Lower lobe of right lung (tissue), 2 donors: ENCODE results near the gene FCAR. TPM values are rescaled to one million over a fixed set of nuclear protein-coding genes. Genes with fewer than 3 reads are reported as not detected.
"Not testable (repeated sequence)": the region's sequence is repeated elsewhere in the genome, so short reads cannot be mapped to it uniquely, and the experiment has no call there.

ENCODE experiments used
- ATAC-seq, 2 donors: fragments of 200-7000 bp; cut with Tn5 transposase; one replicate each; pipeline ENCODE4 v1.9.1; 2020 to 2022; ENCODE audit warnings: mild to moderate bottlenecking in 2 of 2, moderate library complexity in 2 of 2
- DNase-seq: peaks from one replicate; pipeline ENCODE4 v3.0.0-alpha.2; 2020
- H3K27ac ChIP-seq: fragments of 200-600 bp; one replicate; pipeline ENCODE4 v1.8.0; 2022
- H3K27me3 ChIP-seq: fragments of 200-600 bp; one replicate; pipeline ENCODE4 v1.8.0; 2022; ENCODE audit warnings: low read depth
- H3K36me3 ChIP-seq: fragments of 200-600 bp; one replicate; pipeline ENCODE4 v1.8.0; 2022; ENCODE audit warnings: mild to moderate bottlenecking
- H3K4me1 ChIP-seq: fragments of 200-600 bp; one replicate; pipeline ENCODE4 v1.8.0; 2022
- H3K4me3 ChIP-seq: fragments of 200-600 bp; one replicate; pipeline ENCODE4 v1.8.0; 2022; ENCODE audit warnings: mild to moderate bottlenecking
- H3K9me3 ChIP-seq: fragments of 200-600 bp; one replicate; pipeline ENCODE4 v1.8.0; 2022
- intact Hi-C: fragments of 100-400 bp; cut with DNase I; formaldehyde crosslinking; loops from one replicate; pipeline ENCODE4 v1.11.0; 2022
- total RNA-seq: library from RNA; stranded (reverse); fragmentation: NEBNext Ultra II Directional; extraction: Animal tissue kit (Norgen Biotek cat#: 25700); gene quantifications from one replicate; pipeline ENCODE4 v1.2.1, GENCODE V29; 2021
- TF ChIP-seq, protein P1 (sequence below): fragments of 200-600 bp; IDR thresholded peaks from one replicate; pipeline ENCODE4 v1.8.0; 2022; ENCODE audit warnings: antibody characterized with exemption, mild to moderate bottlenecking
- donor health status: DM: no; HTN: yes; CAD: no; lungs with severe emphysema.

Gene FCAR
- total RNA-seq, 1 donor from 2014 or later, result 6.7 TPM

DNA sequence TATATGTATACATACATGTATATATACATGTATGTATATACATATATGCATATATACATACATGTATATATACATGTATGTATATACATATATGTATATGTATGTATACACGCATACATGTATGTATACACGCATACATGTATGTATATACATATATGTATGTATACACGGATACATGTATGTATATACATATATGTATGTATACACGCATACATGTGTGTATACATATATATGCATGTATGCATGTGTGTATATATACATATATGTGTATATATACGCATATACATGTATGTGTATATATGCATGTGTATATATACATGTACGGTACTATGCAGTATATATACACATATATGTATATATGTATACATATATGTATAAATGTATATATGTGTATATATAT, 29.3 kb downstream of the FCAR start:
- TF ChIP-seq, protein P1, sequence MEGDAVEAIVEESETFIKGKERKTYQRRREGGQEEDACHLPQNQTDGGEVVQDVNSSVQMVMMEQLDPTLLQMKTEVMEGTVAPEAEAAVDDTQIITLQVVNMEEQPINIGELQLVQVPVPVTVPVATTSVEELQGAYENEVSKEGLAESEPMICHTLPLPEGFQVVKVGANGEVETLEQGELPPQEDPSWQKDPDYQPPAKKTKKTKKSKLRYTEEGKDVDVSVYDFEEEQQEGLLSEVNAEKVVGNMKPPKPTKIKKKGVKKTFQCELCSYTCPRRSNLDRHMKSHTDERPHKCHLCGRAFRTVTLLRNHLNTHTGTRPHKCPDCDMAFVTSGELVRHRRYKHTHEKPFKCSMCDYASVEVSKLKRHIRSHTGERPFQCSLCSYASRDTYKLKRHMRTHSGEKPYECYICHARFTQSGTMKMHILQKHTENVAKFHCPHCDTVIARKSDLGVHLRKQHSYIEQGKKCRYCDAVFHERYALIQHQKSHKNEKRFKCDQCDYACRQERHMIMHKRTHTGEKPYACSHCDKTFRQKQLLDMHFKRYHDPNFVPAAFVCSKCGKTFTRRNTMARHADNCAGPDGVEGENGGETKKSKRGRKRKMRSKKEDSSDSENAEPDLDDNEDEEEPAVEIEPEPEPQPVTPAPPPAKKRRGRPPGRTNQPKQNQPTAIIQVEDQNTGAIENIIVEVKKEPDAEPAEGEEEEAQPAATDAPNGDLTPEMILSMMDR, result no peak
- ATAC-seq (no peak), DNase-seq (no peak)
- Histone ChIP-seq H3K27ac (no peak overlapping the region), H3K4me1 (no peaks in the 10 kb centered on the region), H3K4me3 (no peak overlapping the region), H3K9me3 (no peaks in the 10 kb centered on the region), H3K36me3 (no peaks in the 10 kb centered on the region), H3K27me3 (peaks cover 10% of the 10 kb centered on the region)
- intact Hi-C loops, result no loop called here

DNA sequence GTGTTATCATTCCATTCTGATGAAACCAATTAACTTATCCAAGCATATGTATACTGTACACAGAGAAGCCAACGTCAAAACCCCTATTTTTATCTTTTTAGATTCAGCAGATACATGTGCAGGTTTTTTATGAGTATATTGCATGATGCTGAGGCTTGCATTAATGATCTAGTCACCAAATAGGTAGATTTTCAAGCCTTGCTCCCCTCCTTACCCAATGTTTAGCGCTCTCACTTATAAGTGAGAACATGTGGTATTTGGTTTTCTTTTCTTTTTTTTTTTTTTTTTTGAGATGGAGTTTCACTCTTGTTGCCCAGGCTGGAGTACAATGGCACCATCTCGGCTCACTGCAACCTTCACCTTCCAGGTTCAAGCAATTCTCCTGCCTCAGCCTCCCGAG, 30.2 kb downstream of the FCAR start:
- H3K9me3 ChIP-seq, H3K4me1 ChIP-seq, H3K36me3 ChIP-seq, DNase-seq, H3K27ac ChIP-seq, ATAC-seq, H3K4me3 ChIP-seq, intact Hi-C loops: not testable (repeated sequence)
- H3K27me3 ChIP-seq, result peaks cover 10% of the 10 kb centered on the region

DNA sequence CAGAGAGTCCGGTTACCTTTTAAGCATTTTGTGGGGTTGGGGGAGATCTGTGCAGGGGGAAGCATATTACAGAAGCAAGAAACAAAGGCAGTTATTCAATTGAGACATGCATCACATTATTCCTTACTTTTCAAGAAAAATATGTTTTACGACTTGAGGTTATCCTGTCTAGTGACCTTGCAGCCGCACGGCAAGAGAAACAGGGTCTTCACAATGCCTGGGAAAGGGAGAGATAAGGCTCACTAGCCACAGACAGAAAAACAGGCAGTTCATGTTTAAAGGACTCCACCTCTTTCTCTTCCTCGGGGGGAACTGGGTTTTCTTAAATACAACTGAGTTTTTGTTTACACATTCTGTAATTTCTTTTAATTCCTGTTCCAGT, 31.4 kb downstream of the FCAR start:
- Histone ChIP-seq H3K36me3 (no peaks in the 10 kb centered on the region), H3K4me3 (no peak overlapping the region), H3K27ac (no peak overlapping the region), H3K9me3 (no peaks in the 10 kb centered on the region), H3K27me3 (peaks cover 10% of the 10 kb centered on the region), H3K4me1 (no peaks in the 10 kb centered on the region)
- TF ChIP-seq, protein P1, result no peak
- intact Hi-C loops, result no loop called here
- no peak for DNase-seq
- ATAC-seq, result no peak

DNA sequence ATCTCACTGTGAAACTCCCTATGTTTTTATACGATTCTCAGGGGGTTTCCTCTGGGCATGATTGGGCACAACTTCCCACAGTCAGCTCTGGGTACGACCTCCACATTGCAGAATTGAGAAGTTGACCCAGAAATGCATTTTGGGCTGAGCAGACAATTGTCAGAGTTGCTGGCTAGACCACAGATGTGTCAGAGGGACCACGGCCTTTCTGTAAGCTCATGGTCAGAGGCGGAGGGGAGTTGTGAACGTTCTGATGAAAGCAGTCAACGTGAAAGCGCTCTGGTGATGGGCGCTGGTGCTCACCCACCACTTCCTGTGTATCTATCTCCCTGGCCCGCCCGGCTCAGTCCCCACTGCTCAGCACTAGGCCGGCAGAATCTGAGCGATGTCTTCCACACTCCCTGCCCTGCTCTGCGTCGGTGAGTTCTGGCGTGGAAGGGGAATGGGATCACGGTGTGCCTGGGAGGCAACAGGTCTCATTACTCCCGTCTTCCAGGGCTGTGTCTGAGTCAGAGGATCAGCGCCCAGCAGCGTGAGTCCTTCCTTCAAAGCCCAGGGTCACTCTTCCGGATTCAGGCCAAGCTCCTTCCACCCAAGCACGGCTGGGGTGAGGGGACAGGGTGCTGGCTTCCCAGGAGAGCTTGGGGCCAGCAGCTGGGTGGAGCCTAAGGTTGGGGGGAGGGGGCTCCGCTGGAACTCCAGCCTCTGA, 31.9 kb downstream of the FCAR start, which contains the start of gene NCR1:
TSS of gene NCR1 (plus strand) at position 346 of the 709 bp plus-strand sequence. CDS start at position 386, 40 bp downstream.
- peaks cover 10% of the 10 kb centered on the region for H3K27me3 ChIP-seq
- DNase-seq, result no peak
- intact Hi-C loops, result no loop called here
- H3K27ac ChIP-seq, result no peak within 1 kb of the TSS
- H3K4me3 ChIP-seq, result peak within 1 kb of the TSS; percentile 6
- ATAC-seq, result peak; percentile 29 to 37
- TF ChIP-seq, protein P1, result no peak
- no peaks in the 10 kb centered on the region for H3K36me3 ChIP-seq
- H3K9me3 ChIP-seq, result no peaks in the 10 kb centered on the region
- no peaks in the 10 kb centered on the region for H3K4me1 ChIP-seq

DNA sequence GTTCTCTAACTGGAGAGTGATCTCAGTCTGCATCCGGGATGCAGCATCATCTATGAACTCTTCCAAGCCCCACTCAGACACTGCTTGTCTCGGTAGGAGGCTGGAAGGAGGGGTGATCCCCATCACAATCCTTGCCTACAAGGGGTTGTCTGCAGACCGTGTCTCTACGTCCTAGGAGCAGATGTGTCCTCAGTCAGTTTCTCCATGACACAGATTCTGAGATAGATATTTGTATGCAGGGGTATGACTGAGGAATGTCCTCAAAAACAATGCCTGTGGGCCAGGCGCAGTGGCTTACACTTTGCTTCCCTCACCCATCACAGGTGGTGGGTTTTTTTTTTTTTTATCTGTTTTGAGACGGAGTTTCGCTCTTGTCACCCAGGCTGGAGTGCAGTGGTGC, 32.8 kb downstream of the FCAR start:
- intact Hi-C loops, result no loop called here

DNA sequence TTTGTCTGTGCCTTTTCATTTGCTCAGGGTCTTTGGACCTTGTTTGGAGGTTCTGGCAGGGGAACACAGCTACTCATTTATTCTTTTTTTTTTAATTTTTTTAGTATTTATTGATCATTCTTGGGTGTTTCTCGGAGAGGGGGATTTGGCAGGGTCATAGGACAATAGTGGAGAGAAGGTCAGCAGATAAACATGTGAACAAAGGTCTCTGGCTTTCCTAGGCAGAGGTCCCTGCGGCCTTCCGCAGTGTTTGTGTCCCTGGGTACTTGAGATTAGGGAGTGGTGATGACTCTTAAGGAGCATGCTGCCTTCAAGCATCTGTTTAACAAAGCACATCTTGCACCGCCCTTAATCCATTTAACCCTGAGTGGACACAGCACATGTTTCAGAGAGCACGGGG, 33.9 kb downstream of the FCAR start:
- H3K27ac ChIP-seq, intact Hi-C loops, H3K36me3 ChIP-seq, H3K4me3 ChIP-seq, ATAC-seq, H3K9me3 ChIP-seq, DNase-seq, H3K4me1 ChIP-seq: not testable (repeated sequence)
- H3K27me3 ChIP-seq, result peaks cover 10% of the 10 kb centered on the region

More for the DNA sequence above, 32.8 kb downstream of the FCAR start:
- H3K27ac ChIP-seq, result no peak overlapping the region
- no peak for DNase-seq
- TF ChIP-seq, protein P1, result no peak
- ATAC-seq, result no peak
- H3K4me3 ChIP-seq, result peak overlapping the region; percentile 6
- H3K4me1 ChIP-seq, result no peaks in the 10 kb centered on the region
- H3K9me3 ChIP-seq, result no peaks in the 10 kb centered on the region
- H3K27me3 ChIP-seq, result peaks cover 10% of the 10 kb centered on the region
- H3K36me3 ChIP-seq, result no peaks in the 10 kb centered on the region
